T47D (cell line): ENCODE measurements around the gene LCOR.

Experiments used
- DNase-seq, 2 experiments: peaks; one replicate each; pipeline versions ENCODE4 v3.0.0 to v3.0.0-alpha.2; 2011 to 2012; ENCODE audit warnings: low read depth in 1 of 2, low spot score in 1 of 2
- JUND ChIP-seq: IDR thresholded peaks from 2 replicates; pipeline ENCODE4 v1.6.1; 2012; ENCODE audit warnings: low read depth
- in situ Hi-C: cut with HindIII; loops from 2 replicates; pipeline ENCODE4 v1.10.0; 2016; ENCODE audit warnings: low sequenced_read_pairs, low pct_unique_long_range_greater_than_20kb

The LCOR gene

DNA sequence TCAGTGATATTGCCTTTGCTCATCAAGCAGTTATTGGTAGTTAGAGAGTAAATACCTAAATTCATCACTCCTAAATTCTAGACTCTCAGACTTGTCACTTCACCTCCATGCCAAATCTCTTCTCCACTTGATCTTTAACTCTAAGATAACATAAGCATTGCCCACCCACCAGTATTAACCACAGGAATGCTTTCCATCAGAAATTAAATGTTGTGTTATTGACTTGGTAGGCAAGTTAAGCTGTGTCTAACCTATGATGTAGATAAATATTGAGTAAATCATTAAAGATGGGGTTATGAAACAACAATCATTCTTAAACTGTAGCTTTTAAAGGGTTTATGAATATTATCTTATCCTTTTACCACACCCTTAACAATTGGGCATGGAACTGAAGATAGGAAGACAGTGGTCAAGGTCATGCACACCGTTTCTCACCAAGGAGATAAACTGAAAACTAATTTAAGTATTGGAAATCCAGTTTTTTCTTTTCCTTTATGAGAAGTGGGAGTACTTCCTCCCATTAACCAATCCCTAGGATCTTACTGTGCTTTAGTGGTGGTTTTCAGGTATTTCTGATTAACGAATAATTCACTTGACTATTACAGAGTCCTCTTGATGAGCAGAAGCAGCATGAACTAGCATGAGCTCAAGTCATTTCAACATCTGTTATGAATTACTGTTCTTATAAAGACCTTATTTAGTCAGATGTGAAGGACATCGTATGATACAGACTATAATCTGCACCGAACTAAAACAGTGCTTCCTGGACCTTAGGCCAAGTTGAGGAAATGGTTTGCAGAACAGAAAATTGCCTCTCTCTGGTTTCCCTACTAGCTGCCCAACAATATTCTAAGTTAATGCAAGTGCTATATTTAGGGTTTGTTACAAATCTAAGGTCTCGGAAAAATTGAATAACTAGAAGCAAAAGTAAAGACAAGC, 142.0 kb downstream of the LCOR start:
- no peak for DNase-seq
- TF ChIP-seq JUND: no peak

DNA sequence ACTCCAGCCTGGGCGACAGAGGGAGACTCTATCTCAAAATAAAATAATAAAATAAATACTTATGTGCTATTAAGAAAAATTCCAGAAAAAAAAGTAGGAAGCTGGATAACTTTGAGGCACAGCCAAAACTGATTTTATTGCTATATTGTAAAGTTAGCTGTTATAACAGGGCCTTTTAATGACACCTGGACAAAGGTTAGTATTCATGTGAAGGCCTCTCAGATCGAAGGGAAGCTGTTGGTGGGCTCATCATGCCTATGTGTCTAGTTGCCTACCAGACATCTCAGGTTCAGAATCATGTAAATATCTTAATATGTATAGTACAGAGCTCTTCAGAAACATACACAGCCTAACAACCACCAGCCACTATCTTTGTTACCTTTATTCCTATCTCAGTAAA, 143.0 kb downstream of the LCOR start:
- no peak for TF ChIP-seq JUND

More for the DNA sequence above, 142.0 kb downstream of the LCOR start:
- in situ Hi-C loops: no loop called here

DNA sequence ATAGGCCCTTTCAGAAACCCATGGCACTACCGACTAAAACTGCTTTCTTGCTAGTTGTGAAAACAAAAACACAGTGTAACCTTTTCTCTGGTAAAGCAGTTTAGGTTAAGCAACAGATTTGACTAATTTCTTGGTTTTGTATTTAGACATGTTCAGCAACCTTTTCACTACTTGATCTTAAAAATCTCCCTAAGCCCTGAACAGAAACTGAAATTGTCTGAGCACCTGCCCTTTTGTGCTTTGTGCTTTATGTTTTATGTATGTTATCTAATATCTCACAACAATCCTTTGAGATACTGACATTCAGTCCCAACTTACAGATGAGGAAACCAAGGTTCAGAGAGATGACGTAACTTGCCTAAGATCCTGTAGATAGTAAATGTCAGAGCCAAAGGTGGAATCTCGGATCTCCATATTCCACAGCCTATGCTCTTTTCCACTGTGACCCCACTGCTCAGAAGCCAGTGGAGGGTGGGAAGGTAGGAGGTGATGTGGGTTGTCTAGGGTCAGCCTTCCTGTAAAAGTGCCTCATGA, 146.6 kb downstream of the LCOR start:
- TF ChIP-seq JUND: no peak
- in situ Hi-C loops: no loop called here
- DNase-seq: no peak

More for the DNA sequence above, 143.0 kb downstream of the LCOR start:
- DNase-seq: no peak
- in situ Hi-C loops: no loop called here

DNA sequence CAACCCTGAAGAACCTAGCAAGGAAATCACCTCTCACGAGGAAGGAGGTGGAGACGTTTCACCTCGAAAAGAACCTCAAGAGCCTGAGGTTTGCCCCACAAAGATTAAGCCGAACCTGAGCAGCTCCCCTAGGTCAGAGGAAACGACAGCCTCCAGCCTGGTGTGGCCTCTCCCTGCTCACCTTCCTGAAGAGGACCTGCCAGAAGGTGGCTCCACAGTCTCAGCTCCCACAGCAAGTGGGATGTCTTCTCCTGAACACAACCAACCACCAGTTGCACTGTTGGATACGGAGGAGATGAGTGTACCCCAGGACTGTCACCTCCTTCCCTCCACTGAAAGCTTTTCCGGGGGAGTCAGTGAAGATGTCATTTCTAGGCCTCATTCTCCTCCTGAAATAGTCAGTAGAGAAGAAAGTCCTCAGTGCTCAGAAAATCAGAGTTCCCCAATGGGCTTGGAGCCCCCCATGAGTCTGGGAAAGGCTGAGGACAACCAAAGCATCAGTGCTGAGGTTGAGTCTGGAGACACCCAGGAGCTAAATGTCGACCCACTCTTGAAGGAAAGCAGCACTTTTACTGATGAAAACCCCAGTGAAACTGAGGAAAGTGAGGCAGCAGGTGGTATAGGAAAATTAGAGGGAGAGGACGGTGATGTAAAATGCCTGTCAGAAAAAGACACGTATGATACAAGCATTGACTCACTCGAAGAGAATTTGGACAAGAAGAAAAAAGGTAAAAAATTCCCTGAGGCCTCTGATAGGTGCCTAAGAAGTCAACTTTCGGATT, 150.2 kb downstream of the LCOR start:
- DNase-seq: no peak
- TF ChIP-seq JUND: no peak
- in situ Hi-C loops: no loop called here

DNA sequence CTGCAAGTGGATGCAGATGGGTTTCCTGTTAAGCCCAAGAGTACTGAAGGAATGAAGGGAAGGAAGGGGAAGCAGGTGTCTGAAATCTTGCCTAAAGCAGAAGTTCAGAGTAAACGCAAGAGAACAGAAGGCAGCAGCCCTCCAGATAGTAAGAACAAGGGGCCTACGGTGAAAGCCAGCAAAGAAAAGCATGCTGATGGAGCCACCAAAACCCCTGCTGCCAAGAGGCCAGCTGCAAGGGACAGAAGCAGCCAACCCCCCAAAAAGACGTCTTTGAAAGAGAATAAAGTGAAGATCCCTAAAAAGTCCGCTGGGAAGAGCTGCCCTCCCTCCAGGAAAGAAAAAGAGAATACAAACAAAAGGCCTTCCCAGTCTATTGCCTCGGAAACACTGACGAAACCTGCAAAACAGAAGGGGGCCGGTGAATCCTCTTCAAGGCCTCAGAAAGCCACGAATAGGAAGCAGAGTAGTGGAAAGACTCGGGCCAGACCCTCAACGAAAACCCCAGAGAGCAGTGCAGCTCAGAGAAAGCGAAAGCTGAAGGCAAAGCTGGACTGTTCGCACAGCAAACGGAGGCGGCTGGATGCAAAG, 152.5 kb downstream of the LCOR start:
- in situ Hi-C loops: no loop called here
- DNase-seq: no peak
- no peak for TF ChIP-seq JUND

DNA sequence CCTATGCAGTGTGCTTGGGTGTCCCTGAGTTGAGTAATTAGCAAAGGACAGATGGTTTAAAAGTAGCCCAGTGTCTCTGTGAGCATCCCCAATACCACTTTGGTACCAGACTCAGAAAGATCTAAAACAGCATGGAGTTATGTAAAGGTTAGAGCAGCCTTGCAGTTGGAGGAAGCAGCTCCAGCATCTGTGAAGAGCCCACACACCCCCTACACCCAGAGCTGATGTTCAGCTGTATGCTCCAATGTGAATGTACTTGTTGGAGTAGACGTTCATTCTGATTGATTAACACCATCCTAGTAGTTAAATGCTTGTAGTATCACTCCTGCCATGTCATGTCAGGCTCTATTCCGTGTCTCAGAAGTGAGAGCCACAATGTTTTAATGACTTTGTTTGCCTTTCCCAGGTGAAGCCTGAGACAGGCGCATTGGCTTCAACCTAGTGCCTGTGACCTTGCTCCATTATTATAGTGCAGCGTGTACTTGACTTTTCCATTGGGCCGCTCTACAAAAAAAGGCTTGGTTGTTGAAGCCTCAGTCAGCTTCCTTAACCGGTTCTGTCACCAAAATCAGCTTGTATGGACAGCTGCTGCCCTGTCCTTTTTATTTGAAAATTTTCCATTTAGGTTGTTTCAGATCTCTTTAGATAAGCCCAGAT, 154.2 kb downstream of the LCOR start:
- TF ChIP-seq JUND: no peak
- in situ Hi-C loops: no loop called here
- no peak for DNase-seq

DNA sequence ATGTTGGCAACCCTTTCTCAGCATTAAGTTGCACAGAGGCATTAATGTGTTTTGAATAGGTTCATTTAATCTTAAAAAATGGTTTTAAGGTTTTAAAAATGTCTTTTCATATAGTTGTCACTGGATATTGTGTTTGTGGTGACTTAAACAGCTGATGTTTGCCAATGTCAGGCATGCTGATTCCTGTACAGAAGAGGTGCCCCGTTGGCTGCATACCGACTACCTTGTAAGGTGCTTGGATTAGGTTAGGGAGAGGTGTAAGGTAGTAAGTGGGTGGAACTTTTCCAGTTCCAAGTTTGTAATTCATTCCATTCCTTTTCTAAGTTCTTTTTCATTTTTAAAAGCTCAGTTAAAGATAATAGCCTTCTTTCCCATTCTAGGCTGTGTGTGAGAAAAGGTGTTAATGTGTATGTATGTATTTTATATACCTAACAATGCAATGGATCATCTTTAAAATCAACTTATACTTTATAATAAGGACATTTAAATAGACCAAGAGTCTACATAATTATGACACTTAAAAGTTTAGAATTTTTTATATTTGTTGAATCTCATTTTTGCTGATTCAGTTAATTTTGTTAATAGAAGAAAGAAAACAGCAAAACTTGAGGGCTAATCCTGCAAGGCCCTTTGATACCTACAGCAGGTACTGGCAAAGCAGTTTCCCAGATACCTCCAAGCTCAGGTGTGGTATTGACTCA, 155.2 kb downstream of the LCOR start:
- no peak for DNase-seq
- no peak for TF ChIP-seq JUND
- in situ Hi-C loops: no loop called here

DNA sequence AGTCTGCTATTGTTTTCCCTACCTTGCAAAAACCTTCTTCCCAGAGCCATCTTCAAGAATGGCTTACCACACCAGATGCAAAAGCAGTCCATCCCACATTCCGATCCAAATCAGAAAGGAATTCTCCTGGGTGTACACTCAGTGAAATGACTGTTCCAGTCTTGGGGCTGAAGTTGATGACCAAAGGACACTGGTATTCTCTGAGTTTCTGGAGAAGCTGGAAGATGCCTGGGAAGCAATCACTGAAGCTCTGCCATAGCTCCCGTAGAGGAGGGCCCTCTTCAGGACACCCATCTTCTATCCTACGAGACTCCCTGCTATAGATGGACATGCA, 155.7 kb downstream of the LCOR start:
- in situ Hi-C loops: no loop called here
- TF ChIP-seq JUND: no peak
- no peak for DNase-seq

DNA sequence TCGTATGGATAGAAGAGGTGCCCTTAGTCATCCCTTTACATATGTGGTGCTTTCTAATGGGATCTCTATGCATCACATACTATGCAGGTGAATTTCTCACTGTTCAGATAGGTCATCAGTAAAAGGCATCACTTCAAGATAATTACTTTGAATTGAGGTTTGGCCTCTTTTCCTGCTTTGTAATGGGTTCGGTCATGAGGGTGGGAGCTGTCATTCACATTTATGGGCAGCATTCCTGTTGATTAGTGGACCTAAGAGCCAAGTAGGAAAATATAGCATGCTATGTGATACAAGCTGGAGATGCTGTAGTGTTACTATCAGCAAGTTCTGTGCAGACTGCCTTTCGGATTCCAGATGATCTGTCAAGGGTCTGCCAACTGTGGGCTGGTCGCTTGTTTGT, 156.3 kb downstream of the LCOR start:
- in situ Hi-C loops: no loop called here
- DNase-seq: no peak
- TF ChIP-seq JUND: no peak

DNA sequence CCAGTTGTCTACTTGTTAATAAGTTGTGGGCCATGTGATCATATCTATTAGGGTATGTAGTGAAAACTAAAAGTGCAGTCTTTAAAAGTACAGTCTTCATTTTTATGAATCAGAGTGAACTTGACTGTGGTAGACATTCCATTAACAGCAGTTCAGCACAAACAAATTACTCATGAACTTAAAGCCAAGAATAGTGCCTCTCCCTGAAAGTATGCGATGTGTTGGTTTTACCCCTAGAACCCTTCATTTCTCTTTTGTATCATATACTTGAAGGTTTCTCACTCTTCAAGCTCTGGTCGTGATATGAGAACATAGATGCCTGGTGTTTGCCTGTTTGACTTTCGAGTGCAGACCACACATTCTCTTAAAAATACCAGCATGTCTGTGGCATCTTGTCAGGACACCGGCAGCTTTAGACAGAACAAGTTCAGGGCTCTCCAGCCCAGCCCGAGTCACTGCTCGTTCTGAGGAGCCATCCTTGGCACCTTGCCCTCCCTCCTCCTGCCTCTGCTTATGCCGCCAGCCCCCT, 159.3 kb downstream of the LCOR start:
- no peak for TF ChIP-seq JUND
- in situ Hi-C loops: no loop called here
- DNase-seq: no peak

DNA sequence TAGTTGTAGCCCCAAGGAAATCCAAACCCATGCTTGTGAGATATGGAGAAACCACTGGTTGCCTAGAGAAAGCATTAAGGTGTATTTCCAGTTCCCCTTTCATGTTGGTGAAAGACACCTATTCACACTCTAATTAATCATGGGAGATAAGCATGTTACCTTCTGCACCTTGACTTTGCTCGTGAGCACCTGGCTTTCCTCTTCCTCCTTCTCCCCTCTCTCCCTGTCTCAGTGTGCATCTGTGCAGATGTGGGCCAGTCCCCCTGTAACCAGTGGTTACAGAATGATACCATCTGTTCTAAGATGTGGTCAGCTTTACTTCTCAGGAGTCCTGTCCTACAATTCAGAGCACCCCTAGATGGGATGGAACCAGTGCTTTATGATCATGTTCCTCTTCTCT, 160.6 kb downstream of the LCOR start:
- DNase-seq: no peak
- in situ Hi-C loops: no loop called here
- no peak for TF ChIP-seq JUND
